GM23338 (cell line): ENCODE results near the gene CTNNA1. TPM values are rescaled to one million over a fixed set of nuclear protein-coding genes. Genes with fewer than 3 reads are reported as not detected.
A peak's percentile ranks its signal among the peaks of the same experiment; 100 is the strongest.

ENCODE experiments used
- ATAC-seq: fragments of 200-7000 bp; cut with Tn5 transposase; 3 replicates; pipeline ENCODE4 v1.9.1; 2020
- DNase-seq: peaks from one replicate; pipeline ENCODE4 v3.0.0-alpha.2; 2015; ENCODE audit warnings: low spot score
- H2AFZ ChIP-seq: fragments of 200-600 bp; sonication (generic); 2 replicates; pipeline ENCODE4 v1.8.0; 2016; ENCODE audit warnings: antibody characterized with exemption, mild to moderate bottlenecking, moderate library complexity
- H3F3A ChIP-seq: fragments of 200-600 bp; sonication (generic); replicated peaks from 2 replicates; pipeline ENCODE4 v1.8.0; 2017; ENCODE audit warnings: antibody characterized with exemption, mixed run types, low read depth
- H3K27ac ChIP-seq: fragments of 200-600 bp; sonication (generic); 2 replicates; pipeline ENCODE4 v1.6.1; 2016; ENCODE audit warnings: low read depth
- H3K27me3 ChIP-seq: fragments of 200-600 bp; sonication (generic); 2 replicates; pipeline ENCODE4 v1.8.0; 2016; ENCODE audit warnings: mild to moderate bottlenecking, mixed run types, moderate library complexity; ENCODE audit not compliant: insufficient read depth
- H3K36me3 ChIP-seq: fragments of 200-600 bp; sonication (generic); 2 replicates; pipeline ENCODE4 v1.8.0; 2016; ENCODE audit warnings: mild to moderate bottlenecking; ENCODE audit not compliant: insufficient read depth
- H3K4me1 ChIP-seq: fragments of 200-600 bp; sonication (generic); 2 replicates; pipeline ENCODE4 v1.8.0; 2016; ENCODE audit warnings: mild to moderate bottlenecking, moderate library complexity; ENCODE audit not compliant: insufficient read depth
- H3K4me2 ChIP-seq: fragments of 200-600 bp; sonication (generic); 2 replicates; pipeline ENCODE4 v1.7.1; 2017; ENCODE audit warnings: mixed run types
- H3K4me3 ChIP-seq: fragments of 200-600 bp; sonication (generic); 2 replicates; pipeline ENCODE4 v1.6.1; 2016; ENCODE audit warnings: mixed run types
- H3K79me2 ChIP-seq: fragments of 200-600 bp; sonication (generic); replicated peaks from 2 replicates; pipeline ENCODE4 v1.8.0; 2017; ENCODE audit warnings: mild to moderate bottlenecking; ENCODE audit not compliant: insufficient read depth
- H3K9me2 ChIP-seq: fragments of 200-600 bp; sonication (generic); 2 replicates; pipeline ENCODE4 v1.8.0; 2017; ENCODE audit not compliant: insufficient read depth
- H4K20me1 ChIP-seq: fragments of 200-600 bp; sonication (generic); replicated peaks from 2 replicates; pipeline ENCODE4 v1.8.0; 2017; ENCODE audit warnings: mild to moderate bottlenecking; ENCODE audit not compliant: insufficient read depth
- H3K27ac Mint-ChIP-seq: 2 replicates; pipeline ENCODE4 v1.8.0; 2020; ENCODE audit warnings: inconsistent platforms, mild to moderate bottlenecking, moderate library complexity, mixed read lengths
- H3K27me3 Mint-ChIP-seq: 3 replicates; pipeline ENCODE4 v1.8.0; 2022; ENCODE audit warnings: low read depth, mild to moderate bottlenecking, moderate library complexity, mixed read lengths, inconsistent platforms; ENCODE audit not compliant: insufficient read depth, poor library complexity
- H3K36me3 Mint-ChIP-seq: 3 replicates; pipeline ENCODE4 v1.8.0; 2021; ENCODE audit warnings: low read depth, mild to moderate bottlenecking, inconsistent platforms, moderate library complexity, mixed read lengths
- H3K4me1 Mint-ChIP-seq: 3 replicates; pipeline ENCODE4 v1.8.0; 2020; ENCODE audit warnings: mild to moderate bottlenecking, inconsistent platforms, mixed read lengths
- H3K4me3 Mint-ChIP-seq: 3 replicates; pipeline ENCODE4 v1.8.0; 2021; ENCODE audit warnings: moderate library complexity, mild to moderate bottlenecking, inconsistent platforms, mixed read lengths
- H3K9me3 Mint-ChIP-seq: 3 replicates; pipeline ENCODE4 v1.8.0; 2020; ENCODE audit warnings: moderate library complexity, mild to moderate bottlenecking, inconsistent platforms, mixed read lengths
- CREB1 ChIP-seq: fragments of 250-450 bp; sonication (Bioruptor Pico); IDR thresholded peaks from 2 replicates; pipeline ENCODE4 v1.5.0; 2020; ENCODE audit warnings: low read depth, mild to moderate bottlenecking, moderate library complexity
- CTCF ChIP-seq, 2 experiments: fragments of 200-600 bp in 1 of 2; sonication (generic) in 1 of 2; conservative IDR thresholded peaks; 2 replicates each; pipeline versions ENCODE4 v1.5.1 to v1.6.1; 2016 to 2017; ENCODE audit warnings: antibody characterized with exemption in 2 of 2, low read depth in 2 of 2, mild to moderate bottlenecking in 2 of 2, moderate library complexity in 1 of 2
- ETS1 ChIP-seq: IDR thresholded peaks from 2 replicates; pipeline ENCODE4 v1.6.1; 2016; ENCODE audit warnings: antibody characterized with exemption
- EZH2 ChIP-seq: fragments of 200-600 bp; sonication (generic); IDR thresholded peaks from one replicate; pipeline ENCODE4 v1.8.0; 2017; ENCODE audit warnings: antibody characterized with exemption, mild to moderate bottlenecking, low read depth; ENCODE audit not compliant: unreplicated experiment
- EZH2phosphoT487 ChIP-seq: fragments of 200-600 bp; sonication (generic); IDR thresholded peaks from one replicate; pipeline ENCODE4 v1.8.1; 2018; ENCODE audit warnings: antibody characterized with exemption; ENCODE audit not compliant: unreplicated experiment
- JUNB ChIP-seq: IDR thresholded peaks from one replicate; pipeline ENCODE4 v1.6.1; 2016; ENCODE audit warnings: antibody characterized with exemption; ENCODE audit not compliant: unreplicated experiment
- NANOG ChIP-seq: IDR thresholded peaks from 2 replicates; pipeline ENCODE4 v1.6.1; 2016; ENCODE audit warnings: antibody characterized with exemption, borderline replicate concordance
- POLR2AphosphoS5 ChIP-seq: IDR thresholded peaks from 2 replicates; pipeline ENCODE4 v1.6.1; 2016; ENCODE audit warnings: antibody characterized with exemption, low read depth
- REST ChIP-seq: IDR thresholded peaks from one replicate; pipeline ENCODE4 v1.6.1; 2018; ENCODE audit warnings: antibody characterized with exemption; ENCODE audit not compliant: unreplicated experiment
- STAT1 ChIP-seq: IDR thresholded peaks from one replicate; pipeline ENCODE4 v1.6.1; 2016; ENCODE audit warnings: antibody characterized with exemption; ENCODE audit not compliant: unreplicated experiment
- ZNF114 ChIP-seq: fragments of 250-450 bp; sonication (Bioruptor Pico); IDR thresholded peaks from 2 replicates; pipeline ENCODE4 v1.5.0; 2020; ENCODE audit warnings: mild to moderate bottlenecking, moderate library complexity
- ZNF331 ChIP-seq: fragments of 250-450 bp; sonication (Bioruptor Pico); IDR thresholded peaks from 2 replicates; pipeline ENCODE4 v1.5.0; 2020; ENCODE audit warnings: low read depth, mild to moderate bottlenecking, moderate library complexity
- ZNF462 ChIP-seq: fragments of 250-450 bp; sonication (Bioruptor Pico); IDR thresholded peaks from 2 replicates; pipeline ENCODE4 v1.5.0; 2020; ENCODE audit warnings: mild to moderate bottlenecking, moderate library complexity
- polyA plus RNA-seq: library from polyadenylated mRNA; unstranded; fragments of >200 nt; fragmentation: Nextera tagmentation; extraction: Ambion mirVana; gene quantifications from 2 replicates; pipeline ENCODE4 v1.2.1, GENCODE V29; 2016
- total RNA-seq: library from RNA; depleted of rRNA; stranded (reverse); fragments of >200 nt; shearing (Covaris generic); gene quantifications from 2 replicates; pipeline ENCODE4 v1.2.3, GENCODE V29; 2014

The CTNNA1 gene
- total and polyA plus RNA-seq, 2 experiments from 2014 or later = 111 to 348 TPM

GRCh38 chr5:138869763-138870500 lies 116.7 kb downstream of the CTNNA1 start:
- H2AFZ ChIP-seq = no peak overlapping the region
- DNase-seq (no peak), ATAC-seq (no peak)
- H3K9me3 Mint-ChIP-seq = no peaks in the 10 kb centered on the region
- no peaks in the 10 kb centered on the region for H3K27me3 ChIP-seq
- H4K20me1 ChIP-seq = 0 out of 2 replicates have a peak, but pooled peaks cover 2% of the 10 kb centered on the region
- H3K4me3 ChIP-seq = no peak overlapping the region
- H3K4me1 ChIP-seq = peaks cover 53% of the 10 kb centered on the region
- H3K27me3 Mint-ChIP-seq = peaks cover 9% of the 10 kb centered on the region
- H3K4me2 ChIP-seq = no peak overlapping the region
- peaks cover 2% of the 10 kb centered on the region; the same call in 2 of the 3 replicates for H3K36me3 Mint-ChIP-seq
- TF ChIP-seq NANOG (no peak), POLR2AphosphoS5 (no peak), REST (no peak), STAT1 (no peak), ETS1 (no peak), EZH2phosphoT487 (no peak), EZH2 (no peak), JUNB (no peak), CREB1 (no peak), ZNF114 (CRISPR knock-in tag) (no peak), CTCF (conservative IDR thresholded peaks at IDR 0.05; ENCODE audit: low read depth in 2 of 2) (no peak), ZNF462 (CRISPR knock-in tag) (no peak), ZNF331 (no peak)
- no peaks in the 10 kb centered on the region for H3K9me2 ChIP-seq
- H3K27ac Mint-ChIP-seq = peak overlapping the region; percentile 90
- no peaks in the 10 kb centered on the region for H3K36me3 ChIP-seq
- peak overlapping the region; percentile 75 for H3K27ac ChIP-seq
- peaks cover 61% of the 10 kb centered on the region for H3K79me2 ChIP-seq
- no peak overlapping the region for H3K4me3 Mint-ChIP-seq
- H3F3A ChIP-seq = no peaks in the 10 kb centered on the region; the same call in 1 of the 2 replicates
- H3K4me1 Mint-ChIP-seq = peaks cover 80% of the 10 kb centered on the region
